GM19193 (cell line): ENCODE data around the gene PFKFB4.

ENCODE experiments used
- POLR2A ChIP-seq: IDR thresholded peaks from 4 replicates; pipeline ENCODE4 v1.6.1; 2011; ENCODE audit not compliant: insufficient read depth, insufficient read length; ENCODE audit errors: extremely low read depth

PFKFB4 gene

DNA sequence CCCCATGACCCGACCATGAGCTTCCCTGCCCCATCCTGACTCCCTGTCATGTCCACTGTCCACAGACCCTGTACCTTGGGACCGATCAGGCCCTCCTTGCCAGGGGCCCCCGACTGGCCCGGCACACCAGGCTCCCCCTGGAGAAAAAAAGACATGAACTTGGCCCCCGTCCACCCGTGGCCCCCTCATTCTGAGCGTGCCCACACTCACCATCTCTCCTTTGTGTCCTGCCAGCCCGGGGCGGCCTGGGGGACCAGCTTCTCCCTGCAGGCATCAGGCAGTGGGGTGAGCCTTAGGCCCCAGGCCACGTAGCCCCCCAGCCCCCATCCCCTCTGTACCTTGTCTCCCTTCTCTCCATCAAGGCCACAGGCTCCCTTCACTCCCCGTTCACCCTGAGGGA, 10.9 kb upstream of the PFKFB4 start:
- TF ChIP-seq POLR2A: no peak

DNA sequence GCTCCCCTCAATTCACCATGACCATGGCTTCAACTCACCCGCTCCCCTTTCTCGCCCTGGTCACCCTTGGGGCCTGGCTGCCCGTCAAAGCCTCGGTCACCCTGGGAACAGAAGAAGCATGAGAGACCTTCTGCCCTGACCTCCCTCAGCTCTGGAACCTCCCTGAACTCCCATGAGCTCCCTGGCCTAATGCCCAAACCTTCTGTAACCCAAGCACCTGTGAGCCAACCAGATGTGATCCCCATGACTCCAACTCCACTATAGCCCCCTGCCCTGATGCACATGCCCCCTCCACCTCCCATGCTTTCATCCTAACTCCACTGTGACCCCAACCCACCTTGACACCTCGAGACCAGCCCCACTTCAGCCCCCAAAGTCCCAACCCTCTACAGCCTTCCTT, 10.5 kb upstream of the PFKFB4 start:
- no peak for TF ChIP-seq POLR2A

DNA sequence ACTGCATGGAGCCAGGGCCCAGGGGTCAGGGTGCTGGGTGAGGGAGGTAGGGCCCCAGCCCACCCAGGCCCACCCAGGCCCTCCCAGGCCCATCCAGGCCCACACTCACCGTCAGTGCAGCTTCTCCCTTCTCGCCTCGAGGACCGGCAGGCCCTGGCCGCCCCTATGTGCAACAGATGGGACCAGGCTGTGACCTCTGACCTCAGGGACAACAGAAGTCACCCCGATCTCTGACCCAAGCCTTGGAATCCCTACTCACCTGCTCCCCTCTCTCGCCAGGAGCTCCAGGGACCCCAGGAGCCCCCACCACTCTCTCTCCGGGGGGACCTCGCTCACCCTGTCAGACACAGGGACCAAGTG, 9.8 kb upstream of the PFKFB4 start:
- TF ChIP-seq POLR2A: no peak

DNA sequence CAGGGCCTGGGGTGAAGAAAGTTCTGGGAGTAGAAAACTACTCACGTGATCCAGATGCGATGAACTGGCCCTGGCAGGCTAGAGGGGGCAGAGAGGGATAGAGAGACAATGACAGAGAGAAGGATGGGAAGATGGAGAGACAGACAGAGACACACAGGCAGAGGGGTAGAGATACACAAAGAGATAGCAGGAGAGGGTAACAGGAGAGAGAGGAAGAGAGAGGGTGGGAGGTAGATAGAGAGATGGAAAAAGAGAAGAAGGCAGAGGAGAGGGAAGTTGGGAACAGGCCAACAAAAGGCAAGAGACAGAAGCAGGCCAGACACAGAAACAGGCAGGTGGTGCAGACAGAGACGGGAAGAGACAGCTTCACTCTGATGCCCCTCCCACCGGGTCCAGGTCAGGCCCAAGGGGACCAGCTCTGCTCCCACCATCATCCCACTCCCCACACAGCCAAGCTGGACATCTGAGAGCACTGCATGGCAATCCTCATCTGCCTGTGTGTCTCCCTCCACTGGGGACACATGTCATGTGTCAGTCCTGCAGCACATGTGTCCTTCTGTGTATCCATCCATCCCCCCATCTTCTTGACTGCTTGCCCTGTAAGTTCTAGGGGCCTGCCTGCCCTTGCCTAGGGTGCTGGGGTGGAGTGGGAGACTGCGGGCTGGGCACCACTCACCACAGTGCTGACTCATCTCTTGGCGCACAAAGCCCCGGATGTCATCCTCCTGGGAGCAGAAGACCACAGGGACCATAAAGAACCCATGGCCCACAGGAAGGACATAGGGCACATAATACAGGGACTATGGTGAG, 9.2 kb upstream of the PFKFB4 start:
- TF ChIP-seq POLR2A: no peak

DNA sequence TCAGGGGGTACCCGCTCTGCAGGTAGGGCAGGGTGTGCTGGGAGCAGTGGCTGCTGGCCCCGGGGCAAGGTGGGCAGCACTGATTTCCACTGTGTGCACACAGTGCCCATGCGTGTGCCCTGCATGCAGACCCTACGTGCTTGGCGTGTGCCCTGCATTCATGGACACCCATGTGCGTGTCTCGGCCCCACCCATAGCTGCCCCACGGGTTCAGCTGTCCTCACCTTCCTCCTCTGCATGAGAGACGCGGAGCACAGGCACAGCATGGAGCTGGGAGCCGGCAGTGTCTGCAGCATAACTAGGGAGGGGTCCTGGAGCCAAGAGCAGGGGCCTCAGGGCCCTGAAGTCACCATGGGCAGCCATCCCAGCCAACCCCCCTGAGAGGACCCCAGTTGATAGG, 8.6 kb upstream of the PFKFB4 start:
- no peak for TF ChIP-seq POLR2A

DNA sequence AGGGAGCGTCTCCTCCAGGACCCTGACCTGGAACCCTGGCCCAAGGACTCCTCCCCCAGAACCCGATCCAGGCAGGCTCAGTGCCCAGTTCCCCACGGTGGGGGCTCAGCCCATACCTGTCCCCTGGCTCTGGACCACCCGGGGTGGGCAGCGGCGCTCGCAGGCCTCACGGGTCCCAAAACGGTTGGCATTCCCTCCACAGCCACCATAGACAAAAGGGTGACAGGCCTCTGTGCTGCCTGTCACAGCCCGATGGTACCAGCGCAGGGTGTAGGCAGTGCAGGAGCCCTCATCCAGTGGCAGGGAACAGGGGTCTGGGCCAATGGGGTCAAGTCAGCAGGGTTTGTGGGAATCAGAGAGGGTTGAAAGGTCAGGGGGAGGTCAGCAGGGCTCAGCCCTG, 8.1 kb upstream of the PFKFB4 start:
- TF ChIP-seq POLR2A: no peak

DNA sequence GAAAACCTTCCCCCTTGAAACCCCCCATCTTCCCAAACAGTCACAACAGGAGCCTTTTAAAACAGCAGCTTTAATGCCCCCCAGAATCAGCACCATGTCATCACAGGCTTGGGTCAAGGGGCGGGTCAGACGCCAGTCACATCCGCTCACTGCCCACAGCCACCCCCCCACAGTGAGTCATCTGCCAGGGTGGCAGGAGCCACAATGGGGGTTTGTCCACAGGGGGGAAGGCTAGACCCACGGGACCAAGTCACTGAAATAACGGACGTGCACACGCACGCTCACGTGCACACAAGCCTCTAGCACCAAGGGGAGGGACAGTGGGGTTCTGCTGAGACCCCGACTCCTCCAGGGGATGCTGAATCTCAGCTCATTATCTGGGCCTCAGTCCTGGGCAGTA, 7.4 kb upstream of the PFKFB4 start:
- no peak for TF ChIP-seq POLR2A

DNA sequence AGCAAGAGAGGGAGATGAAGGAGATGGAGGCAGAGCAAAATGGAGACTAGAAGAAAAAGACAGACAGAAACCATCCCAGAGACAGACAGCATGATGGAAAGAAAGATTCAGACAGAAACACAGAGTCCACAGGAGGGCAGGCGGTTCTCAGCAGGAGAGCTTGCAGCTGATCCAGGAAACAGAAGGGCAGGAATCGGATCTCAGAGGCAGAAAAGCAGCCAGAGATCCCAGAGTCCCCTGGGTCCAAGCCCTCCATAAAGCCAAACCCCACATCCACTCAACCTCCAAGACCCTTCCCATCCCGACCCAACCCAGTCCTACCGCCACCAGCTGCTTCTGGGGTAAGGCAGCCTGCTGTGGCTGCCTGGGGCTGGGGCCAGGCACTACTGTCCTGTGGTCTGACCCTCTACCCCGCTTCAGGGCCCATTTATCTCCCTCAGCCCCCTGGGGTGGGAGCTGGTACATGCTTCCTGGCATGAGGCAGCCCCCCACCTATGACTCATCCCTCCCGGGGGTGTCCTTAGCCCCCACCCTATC, 6.8 kb upstream of the PFKFB4 start, which contains the start of gene UCN2:
TSS of gene UCN2 (minus strand) at position 400 of the 537 bp plus-strand sequence. CDS start 657 bp downstream, outside the sequence.
- no peak for TF ChIP-seq POLR2A

DNA sequence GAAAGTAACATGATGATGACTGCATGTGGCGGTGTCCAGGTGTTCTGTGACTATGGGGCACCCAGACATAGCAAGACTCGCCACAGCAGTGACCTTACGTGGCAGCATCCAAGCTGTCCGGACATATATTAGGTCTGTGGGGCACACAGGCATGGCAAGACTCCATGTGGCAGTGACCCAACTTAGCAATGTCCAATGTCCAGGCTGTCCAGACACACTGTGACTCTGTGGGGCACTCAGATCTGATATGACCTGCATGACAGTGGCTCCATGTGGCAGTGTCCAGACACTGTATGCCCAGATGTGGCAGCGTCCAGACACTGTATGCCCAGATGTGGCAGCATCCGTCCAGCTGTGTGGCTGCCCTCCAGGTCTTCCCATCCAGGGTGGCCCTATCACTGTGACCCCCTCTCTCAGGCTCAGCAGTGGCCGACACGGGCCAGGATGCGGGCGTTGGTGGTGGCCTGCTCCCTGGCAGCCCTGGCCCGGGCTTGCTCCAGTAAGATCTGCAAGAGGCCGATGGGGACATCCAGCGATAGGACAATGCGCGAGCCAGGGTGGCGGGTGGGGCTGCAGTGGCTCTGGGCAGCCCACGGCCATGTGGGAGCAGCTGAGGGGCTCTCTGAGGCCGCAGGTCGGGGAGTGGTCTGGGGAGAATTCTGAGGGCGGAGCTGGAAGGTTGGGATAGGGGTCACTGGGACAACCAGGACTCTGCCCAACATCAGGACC, 5.9 kb upstream of the PFKFB4 start:
- TF ChIP-seq POLR2A: no peak

DNA sequence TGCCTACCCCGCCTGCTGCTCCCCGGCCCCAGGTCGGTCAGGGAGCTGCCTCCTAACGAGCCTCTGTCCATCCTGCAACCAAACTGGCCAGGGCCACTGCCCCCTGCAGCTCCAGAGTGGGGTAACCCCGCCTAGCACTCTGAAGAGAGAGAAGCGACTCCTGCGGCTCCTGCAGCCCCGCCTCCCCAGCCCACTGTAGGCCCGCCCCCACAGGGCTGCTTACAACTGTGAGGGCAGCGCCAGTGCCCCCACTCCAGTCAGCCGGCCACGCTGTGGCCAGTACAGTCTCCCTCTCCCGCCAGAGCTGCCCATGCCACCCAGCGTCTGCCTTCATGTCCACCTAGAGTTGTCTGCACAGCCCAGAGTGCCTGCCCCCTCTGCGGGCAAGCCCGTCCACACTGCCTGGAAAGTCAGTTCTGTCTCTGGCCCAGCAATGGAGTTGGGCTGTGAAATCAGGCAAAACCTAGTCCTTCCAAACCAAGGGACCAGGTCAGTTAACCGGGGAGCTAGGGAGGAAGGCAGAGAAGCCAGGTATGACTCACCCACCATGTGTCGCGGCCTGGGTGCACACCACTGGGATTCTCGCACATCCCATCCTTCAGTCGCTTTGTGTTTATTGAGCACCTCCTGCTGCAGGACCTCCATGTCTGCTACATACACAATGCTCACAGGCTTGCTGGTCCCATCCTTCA, 4.6 kb upstream of the PFKFB4 start:
- TF ChIP-seq POLR2A: no peak

DNA sequence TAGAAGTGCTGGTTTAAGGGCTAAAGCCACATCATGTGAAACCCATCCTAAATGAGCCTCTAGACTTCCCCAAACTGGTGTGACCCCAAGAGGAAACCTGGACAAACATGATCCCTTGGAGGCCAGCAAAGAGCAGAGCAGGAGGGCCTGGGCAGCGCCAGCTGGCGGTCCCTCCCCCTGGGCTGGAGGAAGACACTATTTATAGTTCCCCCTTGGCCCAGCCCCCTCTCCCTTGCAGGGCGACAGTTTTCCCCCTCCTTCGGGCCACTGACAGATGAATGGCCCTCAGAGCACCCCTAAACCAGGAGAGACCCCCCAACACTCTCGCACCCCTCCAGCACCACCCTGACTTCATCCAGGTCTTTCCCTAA, 4.0 kb upstream of the PFKFB4 start:
- TF ChIP-seq POLR2A: no peak

DNA sequence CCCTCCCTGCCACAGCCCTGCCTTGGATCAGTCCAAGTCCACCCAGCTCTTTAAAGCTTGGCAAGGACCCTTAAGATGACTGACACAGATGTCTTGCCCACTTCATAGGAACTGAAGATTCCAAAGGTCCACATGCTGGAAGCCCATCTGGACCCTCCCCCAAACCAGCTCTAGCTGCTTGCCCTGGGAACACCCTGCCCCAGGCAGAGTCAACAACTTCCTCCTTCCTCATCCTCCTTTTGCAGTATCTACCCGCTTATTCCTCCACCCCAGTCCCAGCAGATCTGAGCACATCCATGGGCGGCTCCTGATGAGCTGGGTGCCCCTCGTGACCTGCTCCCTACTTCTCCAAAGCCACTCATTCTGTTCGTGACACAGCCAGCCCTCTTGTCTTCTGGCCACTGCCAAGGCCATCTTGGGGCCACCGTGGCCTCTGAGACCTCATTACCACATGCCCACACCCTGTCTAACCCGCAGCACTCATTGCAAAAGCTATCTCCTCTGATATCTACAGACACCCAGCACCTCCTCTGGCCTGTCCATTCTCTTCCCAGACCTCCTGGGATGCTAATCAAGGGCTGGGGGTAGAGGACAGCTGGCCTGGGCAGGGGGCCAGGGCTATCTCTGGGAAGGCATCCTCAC, 2.0 kb upstream of the PFKFB4 start:
- TF ChIP-seq POLR2A: no peak

DNA sequence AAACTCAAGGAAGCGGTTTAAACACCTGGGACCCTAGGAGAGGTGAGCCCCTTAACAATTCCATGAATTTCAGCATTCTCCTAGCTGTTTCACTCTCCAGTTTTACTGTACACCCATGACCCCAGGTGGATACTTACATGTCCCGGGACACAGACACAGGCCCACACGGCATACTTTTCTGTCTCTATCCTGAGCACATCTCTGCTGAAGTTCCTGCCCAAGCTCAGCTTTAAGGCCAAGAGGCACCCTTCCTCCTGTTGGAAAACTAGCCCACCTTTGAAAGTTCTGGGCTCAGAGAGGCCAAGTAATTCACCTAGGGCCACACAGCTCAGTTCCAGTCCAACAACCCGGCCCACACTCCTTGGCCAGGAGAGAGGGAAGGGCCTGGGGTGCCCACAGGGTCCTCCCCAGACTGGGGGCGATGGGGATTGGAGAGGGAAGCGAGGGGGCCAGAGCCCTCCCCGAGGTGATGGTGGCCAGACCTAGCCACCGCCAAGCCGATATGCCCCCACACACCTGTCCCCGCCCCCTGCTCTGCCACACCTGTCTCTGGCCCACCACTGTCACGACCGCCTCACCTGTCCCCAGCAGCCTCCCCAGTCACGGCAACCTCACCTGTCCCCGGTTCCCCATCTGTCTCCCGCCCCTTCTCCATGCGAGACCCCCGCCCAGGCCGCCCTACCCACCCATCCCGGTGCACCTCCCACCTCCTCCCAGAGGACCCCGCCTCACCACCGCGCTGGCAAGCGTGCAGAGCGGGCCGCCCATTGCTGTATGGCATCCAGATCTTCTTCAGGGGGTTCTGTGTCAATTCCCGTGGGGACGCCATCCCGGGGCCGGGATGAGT, 431 bp downstream of the PFKFB4 start:
- no peak for TF ChIP-seq POLR2A
